Measurements from ENCODE around the gene PDLIM7. TPM values are rescaled to one million over a fixed set of nuclear protein-coding genes. Genes with fewer than 3 reads are reported as not detected.

Gene PDLIM7
- total and polyA plus RNA-seq, 2 donors (not counting 3 experiments of a cell fraction or from before 2014, with no cell fraction given) = 314 to 318 TPM

- Histone ChIP-seq H3K4me1 (ENCODE audit: control insufficient read depth, extremely low read depth, insufficient read depth, low read length) (no peaks in the 10 kb centered on the region), H3K4me2 (ENCODE audit: insufficient read depth, low read length) (no peak overlapping the region), H3K9ac (replicated peaks; ENCODE audit: extremely low read depth, insufficient read depth, low read length) (no peak overlapping the region), H3K27ac (ENCODE audit: insufficient read depth, low read depth, low read length) (no peak overlapping the region), H2AFZ (ENCODE audit: low read depth, low read length) (no peak overlapping the region), H3K4me3 (replicated peaks in 1 of 3; ENCODE audit: insufficient read depth in 1 of 3, low read depth in 1 of 3, low read length in 3 of 3) (no peak overlapping the region), H3K27me3 (ENCODE audit: control insufficient read depth in 2 of 2, insufficient read depth in 2 of 2, low read length in 2 of 2) (no peaks in the 10 kb centered on the region), H3K9me3 (replicated peaks; ENCODE audit: control insufficient read depth, insufficient read depth, low read length) (no peaks in the 10 kb centered on the region), H3K9me1 (replicated peaks; ENCODE audit: control insufficient read depth, extremely low read depth, insufficient read depth, low read length) (no peaks in the 10 kb centered on the region), H3K36me3 (ENCODE audit: control insufficient read depth in 2 of 2, extremely low read depth in 1 of 2, insufficient read depth in 2 of 2, low read length in 2 of 2) (peaks cover 6 to 63% of the 10 kb centered on the region in 2 experiments), H3K79me2 (ENCODE audit: control insufficient read depth, insufficient read depth, low read length) (no peaks in the 10 kb centered on the region), H4K20me1 (replicated peaks; ENCODE audit: control insufficient read depth, extremely low read depth, insufficient read depth, low read length) (no peaks in the 10 kb centered on the region)
- ChIA-PET POLR2A (no interaction called here), CTCF (interaction anchor here (0.5 to 1.2 kb wide), 3 partner anchors 24 to 134 kb away, joined by 3 to 5 read pairs (median 3); no protein-coding TSS in a partner anchor)
- no peak for DNase-seq (ENCODE audit: low read depth, low spot score)
- FAIRE-seq = no peak
- BruUV-seq (replicated peaks) = no TSS peak
- dilution Hi-C loops (cut with MboI; ENCODE audit: extremely low pct_ligation_motif_present, low sequenced_read_pairs) = no loop called here
- intact Hi-C loops (cut with micrococcal nuclease) = no loop called here
- TF ChIP-seq JUN (IDR thresholded peaks at IDR 0.05; ENCODE audit: borderline replicate concordance, insufficient read depth, insufficient read length, low read depth) (no peak), GATA2 (IDR thresholded peaks at IDR 0.05; ENCODE audit: insufficient read depth, insufficient read length, low read depth, low read length) (no peak), MAX (IDR thresholded peaks at IDR 0.05; ENCODE audit: insufficient read depth, insufficient read length) (no peak), POLR2A (IDR thresholded peaks at IDR 0.05; ENCODE audit: low read depth, low read length) (no peak), EZH2 (IDR thresholded peaks at IDR 0.05; ENCODE audit: borderline replicate concordance, low read depth, low read length, severe bottlenecking) (no peak), CTCF (IDR thresholded peaks at IDR 0.05; ENCODE audit: extremely low read depth in 1 of 2, insufficient read depth in 1 of 2, low read depth in 1 of 2, low read length in 2 of 2) (no peak), MYC (IDR thresholded peaks at IDR 0.05; ENCODE audit: low read depth, low read length) (no peak), FOS (IDR thresholded peaks at IDR 0.05; ENCODE audit: borderline replicate concordance, insufficient read depth, low read length) (no peak), POLR2AphosphoS5 (IDR thresholded peaks at IDR 0.05; ENCODE audit: insufficient read depth, low read depth, low read length) (no peak)
Observed at GRCh38 chr5:177524941-177525655, 27.7 kb upstream of the PDLIM7 start.
